ENCODE data around the gene PSD4. TPM values are rescaled to one million over a fixed set of nuclear protein-coding genes. Genes with fewer than 3 reads are reported as not detected.

The PSD4 gene
- total and polyA plus RNA-seq, 2 of the 4 experiments (the other 2 are of a cell fraction), result 0.36 to 0.70 TPM

- Histone ChIP-seq H3K56ac (ENCODE audit: extremely low read depth, insufficient read depth, low read length) (no peak overlapping the region), H4K5ac (ENCODE audit: low read depth, low read length) (no peak overlapping the region), H4K8ac (ENCODE audit: low read depth in 2 of 2, low read length in 2 of 2) (no peak overlapping the region), H3K23ac (ENCODE audit: low read depth, low read length) (no peak overlapping the region), H3K36me3 (ENCODE audit: control insufficient read depth, insufficient read depth, low read length) (no peaks in the 10 kb centered on the region), H3K18ac (ENCODE audit: low read depth, low read length) (no peak overlapping the region), H3K79me1 (ENCODE audit: low read depth in 1 of 2, low read length in 2 of 2) (no peaks in the 10 kb centered on the region), H3K4me3 (ENCODE audit: insufficient read depth, low read depth, low read length) (no peak overlapping the region), H2BK120ac (ENCODE audit: low read depth, low read length) (no peak overlapping the region), H3K9me1 (ENCODE audit: insufficient read depth, low read length) (no peaks in the 10 kb centered on the region), H4K91ac (ENCODE audit: insufficient read depth, low read depth, low read length) (no peak overlapping the region), H3K4me2 (ENCODE audit: low read depth, low read length) (no peak overlapping the region), H2AK9ac (replicated peaks; ENCODE audit: low read depth, low read length, poor library complexity) (no peak overlapping the region), H2AFZ (replicated peaks; ENCODE audit: low read length, poor library complexity) (no peak overlapping the region), H2BK20ac (ENCODE audit: low read depth, low read length) (no peak overlapping the region), H3K27ac (ENCODE audit: insufficient read depth, low read length) (no peak overlapping the region), H3K14ac (replicated peaks; ENCODE audit: low read depth, low read length) (no peak overlapping the region), H2AK5ac (ENCODE audit: low read depth, low read length) (no peak overlapping the region), H3K9me3 (ENCODE audit: control insufficient read depth, insufficient read depth, low read length) (no peaks in the 10 kb centered on the region), H3K27me3 (ENCODE audit: control insufficient read depth, insufficient read depth, low read length) (peaks cover 15% of the 10 kb centered on the region), H3K9ac (ENCODE audit: low read depth, low read length) (no peak overlapping the region), H3K4ac (ENCODE audit: low read depth, low read length) (no peak overlapping the region), H2BK5ac (ENCODE audit: low read depth, low read length, poor library complexity, severe bottlenecking) (no peak overlapping the region), H3K4me1 (ENCODE audit: control insufficient read depth, insufficient read depth, low read length) (no peaks in the 10 kb centered on the region), H2BK15ac (ENCODE audit: low read depth, low read length) (no peak overlapping the region), H4K20me1 (ENCODE audit: insufficient read depth, low read length) (no peaks in the 10 kb centered on the region)
- intact Hi-C loops (cut with micrococcal nuclease), result no loop called here
- in situ Hi-C loops (cut with MboI; ENCODE audit: low sequenced_read_pairs), result loop anchor here (5.0 kb wide), 1 partner anchor 235 kb away; no protein-coding TSS in a partner anchor
- dilution Hi-C loops (cut with HindIII; ENCODE audit: low sequenced_read_pairs, unreplicated experiment), result no loop called here
- peak; percentile 42 for DNase-seq
- WGBS, 2 experiments (ENCODE audit: extremely low coverage in 2 of 2, insufficient read length in 1 of 2), result 0% methylated on average over 1 of the region's 8 CpGs; no CpG with 5 or more reads in 1 of the 2 experiments
- CTCF ChIA-PET, result interaction anchor here (1.0 to 2.6 kb wide), 4 partner anchors 62 to 253 kb away, joined by 4 to 24 read pairs (median 10); no protein-coding TSS in a partner anchor
- POLR2A ChIA-PET (ENCODE audit: unreplicated experiment), result no interaction called here
- TF ChIP-seq MAFK (IDR thresholded peaks at IDR 0.05; ENCODE audit: low read depth, low read length), result peak; percentile 76
- TF ChIP-seq MAZ (IDR thresholded peaks at IDR 0.05; ENCODE audit: borderline replicate concordance, low read depth, low read length), result no peak
- TF ChIP-seq CTCF (conservative IDR thresholded peaks at IDR 0.05; ENCODE audit: low read depth, low read length), result peak; percentile 61
- peak; percentile 52 for TF ChIP-seq RAD21 (IDR thresholded peaks at IDR 0.05; ENCODE audit: low read length)
- no peak for TF ChIP-seq ELK1 (IDR thresholded peaks at IDR 0.05; ENCODE audit: borderline replicate concordance, low read depth, low read length)
- TF ChIP-seq SMC3 (IDR thresholded peaks at IDR 0.05; ENCODE audit: low read depth, low read length), result peak; percentile 73
- no TSS peak for BruUV-seq (replicated peaks)
- peak; percentile 70 for ATAC-seq (ENCODE audit: low read depth)
These were observed 36.7 kb upstream of the PSD4 start for GRCh38 chr2:113136828-113137775.
